K562 (cell line): ENCODE measurements around the gene TBC1D16. TPM values are rescaled to one million over a fixed set of nuclear protein-coding genes. Genes with fewer than 3 reads are reported as not detected.

Experiments
- HDAC6 ChIP-seq: IDR thresholded peaks from 2 replicates; pipeline ENCODE4 v1.6.1; 2012; ENCODE audit warnings: low read depth, mild to moderate bottlenecking, control low read depth, inconsistent platforms, low read length, moderate library complexity
- RAD21 ChIP-seq, 2 experiments: fragments of 250-450 bp in 1 of 2; fragments of 450-650 bp in 1 of 2; sonication (Bioruptor Pico) in 1 of 2; formaldehyde crosslinking in 1 of 2; IDR thresholded peaks in 1 of 2; conservative IDR thresholded peaks in 1 of 2; 2 replicates each; pipeline versions ENCODE4 v1.4.0 to v1.8.0; 2020 to 2022; ENCODE audit warnings: mild to moderate bottlenecking in 2 of 2, moderate library complexity in 1 of 2
- STAG1 ChIP-seq: sonication (generic); formaldehyde crosslinking; IDR thresholded peaks from 2 replicates; pipeline ENCODE4 v1.5.0; 2020; ENCODE audit warnings: missing genetic modification reagents, borderline replicate concordance
- TARDBP ChIP-seq: fragments of 450-650 bp; IDR thresholded peaks from 2 replicates; pipeline ENCODE4 v1.6.1; 2016
- TFAP4 ChIP-seq: sonication (generic); formaldehyde crosslinking; IDR thresholded peaks from 2 replicates; pipeline ENCODE4 v1.8.0; 2022; ENCODE audit warnings: missing genetic modification reagents, mild to moderate bottlenecking, moderate library complexity, borderline replicate concordance
- ZNF143 ChIP-seq: sonication (generic); formaldehyde crosslinking; IDR thresholded peaks from 2 replicates; pipeline ENCODE4 v1.9.0; 2022; ENCODE audit warnings: mild to moderate bottlenecking, missing genetic modification reagents
- polyA plus RNA-seq, 8 experiments: library from polyadenylated mRNA; depleted of rRNA in 4 of 8; stranded (reverse) in 5 of 8; unstranded in 3 of 8; fragments of >200 nt; fragmentation: Nextera tagmentation in 2 of 8; fragmentation: Illumina TruSeq in 1 of 8; extraction: Ambion mirVana in 2 of 8; extraction: Trizol in 1 of 8; gene quantifications; 2 replicates each; pipeline versions ENCODE4 v1.2.1 to v1.2.3, GENCODE V29; 2011 to 2014; ENCODE audit warnings: inconsistent platforms in 1 of 8, missing spikeins in 1 of 8
- total RNA-seq, 7 experiments: library from RNA; depleted of rRNA in 6 of 7; stranded (reverse); fragments of >200 nt in 6 of 7; fragmentation: Illumina TruSeq in 2 of 7; extraction: Trizol in 2 of 7; gene quantifications; 2 replicates each; pipeline versions ENCODE4 v1.2.1 to v1.2.3, GENCODE V29; 2011 to 2021; ENCODE audit warnings: low replicate concordance in 1 of 7
- TF ChIP-seq, protein P1 (sequence below): IDR thresholded peaks from 2 replicates; pipeline ENCODE4 v1.6.1; 2011; ENCODE audit warnings: borderline replicate concordance, low read depth, mild to moderate bottlenecking, moderate library complexity, low read length; ENCODE audit not compliant: insufficient read depth, poor library complexity, severe bottlenecking
- TF ChIP-seq, protein P2 (sequence below): fragments of 200-800 bp; sonication (Bioruptor generic); IDR thresholded peaks from 2 replicates; pipeline ENCODE4 v1.6.1; 2017; ENCODE audit warnings: missing genetic modification characterization, missing compliant biosample characterization

Gene TBC1D16
- total and polyA plus RNA-seq, 9 of the 15 experiments (the other 6 are each of a cell fraction or from before 2014, with no cell fraction given) = 0.01 to 0.20 (median 0.03) TPM; not detected in 1

- TF ChIP-seq, protein P1, sequence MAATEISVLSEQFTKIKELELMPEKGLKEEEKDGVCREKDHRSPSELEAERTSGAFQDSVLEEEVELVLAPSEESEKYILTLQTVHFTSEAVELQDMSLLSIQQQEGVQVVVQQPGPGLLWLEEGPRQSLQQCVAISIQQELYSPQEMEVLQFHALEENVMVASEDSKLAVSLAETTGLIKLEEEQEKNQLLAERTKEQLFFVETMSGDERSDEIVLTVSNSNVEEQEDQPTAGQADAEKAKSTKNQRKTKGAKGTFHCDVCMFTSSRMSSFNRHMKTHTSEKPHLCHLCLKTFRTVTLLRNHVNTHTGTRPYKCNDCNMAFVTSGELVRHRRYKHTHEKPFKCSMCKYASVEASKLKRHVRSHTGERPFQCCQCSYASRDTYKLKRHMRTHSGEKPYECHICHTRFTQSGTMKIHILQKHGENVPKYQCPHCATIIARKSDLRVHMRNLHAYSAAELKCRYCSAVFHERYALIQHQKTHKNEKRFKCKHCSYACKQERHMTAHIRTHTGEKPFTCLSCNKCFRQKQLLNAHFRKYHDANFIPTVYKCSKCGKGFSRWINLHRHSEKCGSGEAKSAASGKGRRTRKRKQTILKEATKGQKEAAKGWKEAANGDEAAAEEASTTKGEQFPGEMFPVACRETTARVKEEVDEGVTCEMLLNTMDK = peak; percentile 12
- TF ChIP-seq, protein P2, sequence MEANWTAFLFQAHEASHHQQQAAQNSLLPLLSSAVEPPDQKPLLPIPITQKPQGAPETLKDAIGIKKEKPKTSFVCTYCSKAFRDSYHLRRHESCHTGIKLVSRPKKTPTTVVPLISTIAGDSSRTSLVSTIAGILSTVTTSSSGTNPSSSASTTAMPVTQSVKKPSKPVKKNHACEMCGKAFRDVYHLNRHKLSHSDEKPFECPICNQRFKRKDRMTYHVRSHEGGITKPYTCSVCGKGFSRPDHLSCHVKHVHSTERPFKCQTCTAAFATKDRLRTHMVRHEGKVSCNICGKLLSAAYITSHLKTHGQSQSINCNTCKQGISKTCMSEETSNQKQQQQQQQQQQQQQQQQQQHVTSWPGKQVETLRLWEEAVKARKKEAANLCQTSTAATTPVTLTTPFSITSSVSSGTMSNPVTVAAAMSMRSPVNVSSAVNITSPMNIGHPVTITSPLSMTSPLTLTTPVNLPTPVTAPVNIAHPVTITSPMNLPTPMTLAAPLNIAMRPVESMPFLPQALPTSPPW (CRISPR knock-in tag) = peak; percentile 93
- TF ChIP-seq HDAC6 (no peak), TARDBP (no peak), ZNF143 (CRISPR knock-in tag) (no peak), STAG1 (0 out of 2 replicates have a peak, but pooled peaks have one; percentile 5), TFAP4 (CRISPR knock-in tag) (0 out of 2 replicates have a peak, but pooled peaks have one; percentile 13), RAD21 (CRISPR knock-in tag; conservative IDR thresholded peaks at IDR 0.05 in 1 of 2, IDR thresholded peaks at IDR 0.05 in 1 of 2) (peak in 1 of 2 experiments; percentile 50; a peak in 2 of 4 replicates)
Observed at GRCh38 chr17:79991140-79991923, 44.3 kb downstream of the TBC1D16 start (continued).
